Measurements from ENCODE around the gene LAMA3.

LAMA3 gene

DNA sequence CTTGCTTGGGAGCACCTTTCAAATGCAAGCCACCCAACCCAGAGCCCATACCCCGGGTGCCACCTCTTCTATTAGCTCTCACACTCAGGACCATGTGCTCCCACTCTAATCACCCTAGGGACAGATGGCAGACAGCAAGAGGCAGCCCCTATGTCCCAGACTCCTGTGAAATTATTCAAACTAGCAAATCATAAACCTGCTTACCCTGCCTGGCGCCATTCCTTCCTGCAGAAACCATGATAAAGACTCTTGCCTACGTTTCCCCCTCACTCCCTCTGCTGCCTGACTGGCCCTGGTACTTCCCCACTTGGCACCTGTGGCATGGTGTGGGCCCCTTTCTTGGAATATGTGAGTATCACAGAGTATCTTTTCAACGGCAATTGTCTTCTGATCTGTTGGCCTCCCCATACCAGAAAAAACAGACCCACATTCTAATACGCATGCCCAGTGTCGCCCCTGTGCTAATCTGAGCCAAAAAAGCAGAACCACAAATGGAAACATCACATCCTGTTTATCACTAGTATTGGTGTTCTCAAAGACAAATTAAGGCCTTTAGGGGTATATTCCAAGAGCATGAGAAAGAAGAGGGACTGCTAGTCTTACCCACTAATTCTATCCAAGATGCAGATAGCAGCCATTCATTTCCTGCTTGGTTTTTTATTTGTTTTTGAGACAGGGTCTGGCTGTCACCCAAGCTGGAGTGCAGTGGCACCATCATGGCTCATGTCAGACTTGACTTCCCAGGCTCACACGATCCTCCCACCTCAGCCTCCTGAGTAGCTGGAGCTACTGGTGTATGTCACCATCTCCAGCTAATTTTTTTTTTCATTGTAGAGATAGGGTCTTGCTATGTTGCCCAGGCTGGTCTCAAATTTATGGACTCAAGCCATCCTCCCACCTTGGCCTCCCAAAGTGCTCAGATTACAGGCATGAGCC lies 281.2 kb downstream of the LAMA3 start:
- Histone ChIP-seq H3K36me3 (ENCODE audit: insufficient read depth, insufficient read length, low read length) (no peaks in the 10 kb centered on the region), H3K4me3 (ENCODE audit: insufficient read length, low read depth) (no peak overlapping the region), H3K27me3 (ENCODE audit: insufficient read depth, insufficient read length) (no peaks in the 10 kb centered on the region), H3K4me1 (ENCODE audit: insufficient read depth, insufficient read length) (no peaks in the 10 kb centered on the region), H3K9ac (ENCODE audit: insufficient read length, low read depth) (no peak overlapping the region), H3K9me3 (ENCODE audit: insufficient read depth, low read length) (no peaks in the 10 kb centered on the region)
- DNase-seq (ENCODE audit: low read depth, low spot score) = no peak
- TF ChIP-seq SUZ12 (IDR thresholded peaks at IDR 0.05; ENCODE audit: extremely low read depth, insufficient read depth, insufficient read length) = no peak

- Histone ChIP-seq H3K9me3 (ENCODE audit: insufficient read depth, low read length) (no peaks in the 10 kb centered on the region), H3K36me3 (ENCODE audit: insufficient read depth, insufficient read length, low read length) (no peaks in the 10 kb centered on the region), H3K27me3 (ENCODE audit: insufficient read depth, insufficient read length) (no peaks in the 10 kb centered on the region), H3K4me3 (ENCODE audit: insufficient read length, low read depth) (no peak overlapping the region), H3K9ac (ENCODE audit: insufficient read length, low read depth) (no peak overlapping the region), H3K4me1 (ENCODE audit: insufficient read depth, insufficient read length) (no peaks in the 10 kb centered on the region)
- no peak for TF ChIP-seq SUZ12 (IDR thresholded peaks at IDR 0.05; ENCODE audit: extremely low read depth, insufficient read depth, insufficient read length)
- no peak for DNase-seq (ENCODE audit: low read depth, low spot score)
Observed at GRCh38 chr18:23971097-23971440, 281.8 kb downstream of the LAMA3 start.

DNA sequence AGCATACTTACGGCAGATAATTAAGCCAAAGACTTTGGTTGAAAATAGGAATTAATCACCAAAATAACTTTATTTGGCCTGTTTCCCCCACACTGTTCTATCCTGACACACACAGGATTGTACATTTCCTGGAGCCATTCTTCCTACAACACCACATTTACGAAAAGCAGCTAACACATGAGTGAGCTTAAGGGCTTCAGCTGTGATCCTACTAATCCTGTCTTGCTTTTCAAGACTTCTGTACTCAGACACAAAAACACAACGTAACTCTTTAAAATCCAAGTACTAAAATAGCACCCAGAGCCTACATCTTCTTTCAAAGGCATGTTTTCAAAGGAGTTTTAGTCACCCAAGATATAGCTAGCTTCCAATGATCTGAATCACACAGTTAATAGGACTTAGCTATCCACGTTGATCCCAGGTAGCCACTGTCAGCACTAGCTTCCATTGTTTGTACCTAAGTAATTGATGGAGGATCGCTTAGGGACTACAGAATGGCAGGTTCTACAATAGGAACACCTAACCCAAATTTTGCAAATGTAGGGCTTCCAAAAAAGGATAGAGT lies 282.5 kb downstream of the LAMA3 start:
- Histone ChIP-seq H3K9ac (ENCODE audit: insufficient read length, low read depth) (no peak overlapping the region), H3K9me3 (ENCODE audit: insufficient read depth, low read length) (no peaks in the 10 kb centered on the region), H3K4me3 (ENCODE audit: insufficient read length, low read depth) (no peak overlapping the region), H3K27me3 (ENCODE audit: insufficient read depth, insufficient read length) (no peaks in the 10 kb centered on the region), H3K36me3 (ENCODE audit: insufficient read depth, insufficient read length, low read length) (no peaks in the 10 kb centered on the region), H3K4me1 (ENCODE audit: insufficient read depth, insufficient read length) (no peaks in the 10 kb centered on the region)
- no peak for DNase-seq (ENCODE audit: low read depth, low spot score)
- TF ChIP-seq YY1 (IDR thresholded peaks at IDR 0.05; ENCODE audit: insufficient read depth, insufficient read length) (no peak), SUZ12 (IDR thresholded peaks at IDR 0.05; ENCODE audit: extremely low read depth, insufficient read depth, insufficient read length) (no peak), ZNF274 (IDR thresholded peaks at IDR 0.05; ENCODE audit: low read depth, low read length) (no peak)

- Histone ChIP-seq H3K4me3 (ENCODE audit: insufficient read length, low read depth) (no peak overlapping the region), H3K4me1 (ENCODE audit: insufficient read depth, insufficient read length) (no peaks in the 10 kb centered on the region), H3K9me3 (ENCODE audit: insufficient read depth, low read length) (no peaks in the 10 kb centered on the region), H3K9ac (ENCODE audit: insufficient read length, low read depth) (no peak overlapping the region), H3K27me3 (ENCODE audit: insufficient read depth, insufficient read length) (no peaks in the 10 kb centered on the region), H3K36me3 (ENCODE audit: insufficient read depth, insufficient read length, low read length) (no peaks in the 10 kb centered on the region)
- TF ChIP-seq ZNF274 (IDR thresholded peaks at IDR 0.05; ENCODE audit: low read depth, low read length) (no peak), SUZ12 (IDR thresholded peaks at IDR 0.05; ENCODE audit: extremely low read depth, insufficient read depth, insufficient read length) (no peak), YY1 (IDR thresholded peaks at IDR 0.05; ENCODE audit: insufficient read depth, insufficient read length) (no peak)
- no peak for DNase-seq (ENCODE audit: low read depth, low spot score)
Observed at GRCh38 chr18:23972453-23972852, 283.2 kb downstream of the LAMA3 start.

- Histone ChIP-seq H3K27me3 (ENCODE audit: insufficient read depth, insufficient read length) (no peaks in the 10 kb centered on the region), H3K4me1 (ENCODE audit: insufficient read depth, insufficient read length) (no peaks in the 10 kb centered on the region), H3K9me3 (ENCODE audit: insufficient read depth, low read length) (no peaks in the 10 kb centered on the region), H3K9ac (ENCODE audit: insufficient read length, low read depth) (no peak overlapping the region), H3K36me3 (ENCODE audit: insufficient read depth, insufficient read length, low read length) (no peaks in the 10 kb centered on the region), H3K4me3 (ENCODE audit: insufficient read length, low read depth) (no peak overlapping the region)
- no peak for DNase-seq (ENCODE audit: low read depth, low spot score)
- no peak for TF ChIP-seq SUZ12 (IDR thresholded peaks at IDR 0.05; ENCODE audit: extremely low read depth, insufficient read depth, insufficient read length)
- TF ChIP-seq ZNF274 (IDR thresholded peaks at IDR 0.05; ENCODE audit: low read depth, low read length) = no peak
- TF ChIP-seq YY1 (IDR thresholded peaks at IDR 0.05; ENCODE audit: insufficient read depth, insufficient read length) = no peak
Observed at GRCh38 chr18:23977103-23977502, 287.9 kb downstream of the LAMA3 start.

GRCh38 chr18:23977719-23978483 lies 288.6 kb downstream of the LAMA3 start:
- Histone ChIP-seq H3K9ac (ENCODE audit: insufficient read length, low read depth) (no peak overlapping the region), H3K36me3 (ENCODE audit: insufficient read depth, insufficient read length, low read length) (no peaks in the 10 kb centered on the region), H3K9me3 (ENCODE audit: insufficient read depth, low read length) (no peaks in the 10 kb centered on the region), H3K27me3 (ENCODE audit: insufficient read depth, insufficient read length) (no peaks in the 10 kb centered on the region), H3K4me1 (ENCODE audit: insufficient read depth, insufficient read length) (no peaks in the 10 kb centered on the region), H3K4me3 (ENCODE audit: insufficient read length, low read depth) (no peak overlapping the region)
- DNase-seq (ENCODE audit: low read depth, low spot score) = no peak
- TF ChIP-seq YY1 (IDR thresholded peaks at IDR 0.05; ENCODE audit: insufficient read depth, insufficient read length) = no peak
- no peak for TF ChIP-seq ZNF274 (IDR thresholded peaks at IDR 0.05; ENCODE audit: low read depth, low read length)
- no peak for TF ChIP-seq SUZ12 (IDR thresholded peaks at IDR 0.05; ENCODE audit: extremely low read depth, insufficient read depth, insufficient read length)

DNA sequence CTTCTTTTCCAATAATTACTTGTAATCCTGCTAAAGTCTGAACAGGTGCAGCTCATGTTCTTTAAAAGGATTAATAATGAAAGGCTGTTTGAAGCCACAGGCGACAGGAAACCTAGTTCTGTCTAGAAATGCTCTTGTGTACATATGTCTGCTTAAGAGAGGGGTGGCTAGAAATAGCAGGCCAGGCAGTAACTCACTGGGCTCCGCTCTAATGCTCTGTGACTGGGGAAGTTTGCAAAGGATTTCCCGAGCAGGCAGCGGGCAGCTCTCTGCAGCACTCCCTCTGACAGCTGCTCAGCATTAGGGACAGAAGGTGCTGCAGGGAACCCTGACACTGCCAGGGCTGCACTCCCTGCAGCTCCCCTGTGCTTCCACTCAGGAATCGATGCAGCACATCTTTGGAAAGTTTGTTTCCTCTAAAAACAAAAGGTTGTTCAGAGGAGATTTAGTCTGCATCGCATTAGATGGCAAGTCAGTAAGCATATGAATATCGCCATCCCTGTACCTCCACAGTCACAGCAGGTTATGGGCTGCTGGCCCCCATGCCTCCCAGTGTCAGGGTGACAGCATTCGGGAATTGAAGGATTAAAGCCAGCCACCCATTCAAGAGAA lies 292.2 kb downstream of the LAMA3 start:
- no peak overlapping the region for H3K9ac ChIP-seq (ENCODE audit: insufficient read length, low read depth)

More for the DNA sequence above, 292.2 kb downstream of the LAMA3 start:
- Histone ChIP-seq H3K4me3 (ENCODE audit: insufficient read length, low read depth) (no peak overlapping the region), H3K27me3 (ENCODE audit: insufficient read depth, insufficient read length) (no peaks in the 10 kb centered on the region), H3K4me1 (ENCODE audit: insufficient read depth, insufficient read length) (no peaks in the 10 kb centered on the region), H3K36me3 (ENCODE audit: insufficient read depth, insufficient read length, low read length) (no peaks in the 10 kb centered on the region), H3K9me3 (ENCODE audit: insufficient read depth, low read length) (no peaks in the 10 kb centered on the region)
- no peak for DNase-seq (ENCODE audit: low read depth, low spot score)
- TF ChIP-seq YY1 (IDR thresholded peaks at IDR 0.05; ENCODE audit: insufficient read depth, insufficient read length) (no peak), ZNF274 (IDR thresholded peaks at IDR 0.05; ENCODE audit: low read depth, low read length) (no peak), SUZ12 (IDR thresholded peaks at IDR 0.05; ENCODE audit: extremely low read depth, insufficient read depth, insufficient read length) (no peak)
